HG02642 (cell line): ENCODE measurements around the gene YIPF3.
"Not testable (repeated sequence)": the region's sequence is repeated elsewhere in the genome, so short reads cannot be mapped to it uniquely, and the experiment has no call there.

Experiments used
- ATAC-seq: cut with Tn5 transposase; IDR thresholded peaks from one replicate; pipeline ENCODE4 v1.9.1; 2021; ENCODE audit warnings: mild to moderate bottlenecking; ENCODE audit not compliant: unreplicated experiment, poor library complexity

Gene YIPF3

DNA sequence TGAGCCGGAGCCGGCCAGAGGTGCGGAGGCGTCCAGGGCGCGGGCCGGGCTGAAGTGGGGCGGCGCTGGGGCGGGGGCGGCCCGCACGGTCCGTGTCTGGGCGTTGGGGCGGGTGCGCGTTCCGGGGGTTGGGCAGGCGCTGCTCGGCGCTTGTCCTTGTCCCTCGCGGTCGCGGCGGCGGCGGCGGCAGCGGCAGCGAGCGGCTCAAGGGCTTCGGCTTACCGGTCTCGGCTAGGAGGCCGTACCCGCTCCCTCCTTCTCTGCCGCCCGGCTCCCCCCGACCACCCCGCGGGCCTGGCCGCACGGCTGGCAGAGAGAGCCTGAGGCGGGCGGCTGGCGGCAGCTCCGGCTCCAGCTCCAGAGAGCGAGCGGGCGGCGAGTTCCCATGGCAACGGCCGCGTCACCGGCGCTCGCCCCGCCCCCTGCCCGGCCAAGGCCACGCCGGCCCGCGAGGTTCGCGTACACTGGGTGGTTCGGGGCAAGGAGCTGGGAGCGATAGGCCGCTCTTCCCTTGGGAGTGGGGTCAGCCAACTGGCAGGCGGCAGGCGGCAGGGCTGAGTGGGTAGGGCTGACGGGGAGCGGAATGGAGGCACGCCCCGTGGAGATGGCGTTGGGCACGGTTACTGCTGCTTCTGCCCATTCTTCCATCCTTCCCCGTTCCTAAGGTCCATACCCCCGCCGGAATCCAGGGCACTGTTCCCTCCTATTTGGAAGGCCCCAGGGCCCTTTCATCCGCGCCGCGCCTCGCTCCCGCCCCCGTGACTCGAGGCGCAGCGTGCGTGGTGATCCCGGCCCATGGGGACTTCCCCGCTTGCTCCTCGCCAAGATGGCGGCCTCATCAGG lies 6.5 kb downstream of the YIPF3 start, which contains the start of gene LRRC73:
TSS of gene LRRC73 (minus strand) at position 363 of the 843 bp plus-strand sequence. CDS start 561 bp downstream, outside the sequence.
- ATAC-seq: peak; percentile 67

DNA sequence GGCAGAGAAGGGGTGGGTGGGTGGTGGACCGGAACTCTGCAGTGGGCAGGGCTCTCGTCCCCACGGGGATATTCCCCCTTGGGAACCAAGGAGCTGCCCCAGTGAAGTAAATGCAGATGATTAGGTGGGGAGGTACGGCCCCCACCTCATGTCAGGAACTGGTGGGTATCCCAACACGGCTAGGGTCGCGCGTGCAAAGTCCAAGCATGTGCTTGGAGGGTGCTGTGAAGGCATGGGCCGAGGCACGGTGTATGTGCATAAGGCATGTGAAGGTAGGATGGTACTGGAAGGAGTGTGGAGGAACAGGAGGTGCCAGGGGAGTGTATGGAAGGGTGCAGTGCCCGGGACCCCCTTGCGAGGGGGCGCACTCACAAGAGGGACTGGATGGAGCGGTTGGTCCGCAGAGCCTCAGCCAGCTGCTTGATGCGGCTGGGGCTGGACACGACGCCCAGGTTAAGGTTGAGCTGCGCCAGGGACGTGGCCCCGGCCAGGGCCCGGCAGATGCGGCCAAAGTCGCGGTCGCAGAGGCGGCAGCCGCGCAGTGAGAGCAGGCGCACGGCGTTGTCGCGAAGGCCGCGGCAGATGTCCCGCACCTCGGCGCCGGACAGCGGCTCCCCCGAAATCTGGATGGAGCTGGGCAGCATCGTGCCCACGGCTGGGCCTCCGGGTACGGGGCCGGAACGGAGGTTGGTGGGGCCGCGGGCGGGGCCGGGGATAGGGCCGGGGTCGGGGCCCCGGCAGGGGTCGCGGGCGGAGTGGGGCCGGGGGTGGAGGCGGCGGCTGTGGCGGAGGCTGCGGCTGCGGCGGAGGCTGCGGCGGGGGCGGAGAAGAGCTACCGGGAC lies 7.4 kb downstream of the YIPF3 start:
- no peak for ATAC-seq

DNA sequence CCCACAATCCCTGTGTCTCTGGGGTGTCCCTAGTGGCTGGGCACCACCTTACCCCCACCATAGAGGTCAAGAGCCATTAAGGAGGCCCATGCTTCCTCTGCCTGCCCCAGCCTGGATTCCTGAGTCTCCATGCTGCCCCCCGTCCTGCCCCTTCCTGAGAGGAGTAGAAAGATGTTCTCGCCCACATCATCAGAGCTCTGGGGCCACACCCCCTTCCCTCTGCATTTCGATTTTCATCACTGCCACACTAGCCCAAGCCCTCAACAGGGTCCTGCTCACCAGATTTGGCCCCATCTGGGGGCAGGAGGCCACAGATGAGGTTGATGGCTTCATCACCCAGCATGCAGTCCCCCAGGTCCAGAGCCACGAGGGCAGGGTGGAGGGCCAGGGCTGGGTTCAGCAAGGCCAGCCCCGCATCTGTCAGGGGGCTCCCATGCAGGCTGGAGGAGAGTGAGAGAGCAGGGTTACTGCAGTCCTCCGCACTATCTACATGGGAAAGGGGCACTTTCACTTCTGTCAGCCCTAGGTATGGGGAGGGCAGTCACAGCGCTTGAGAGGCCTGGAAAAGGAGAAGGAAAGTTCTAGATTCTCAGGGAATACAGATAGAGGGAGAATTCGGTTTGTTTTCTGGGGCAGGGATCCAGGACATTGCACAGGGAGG lies 8.1 kb downstream of the YIPF3 start:
- ATAC-seq: no peak

DNA sequence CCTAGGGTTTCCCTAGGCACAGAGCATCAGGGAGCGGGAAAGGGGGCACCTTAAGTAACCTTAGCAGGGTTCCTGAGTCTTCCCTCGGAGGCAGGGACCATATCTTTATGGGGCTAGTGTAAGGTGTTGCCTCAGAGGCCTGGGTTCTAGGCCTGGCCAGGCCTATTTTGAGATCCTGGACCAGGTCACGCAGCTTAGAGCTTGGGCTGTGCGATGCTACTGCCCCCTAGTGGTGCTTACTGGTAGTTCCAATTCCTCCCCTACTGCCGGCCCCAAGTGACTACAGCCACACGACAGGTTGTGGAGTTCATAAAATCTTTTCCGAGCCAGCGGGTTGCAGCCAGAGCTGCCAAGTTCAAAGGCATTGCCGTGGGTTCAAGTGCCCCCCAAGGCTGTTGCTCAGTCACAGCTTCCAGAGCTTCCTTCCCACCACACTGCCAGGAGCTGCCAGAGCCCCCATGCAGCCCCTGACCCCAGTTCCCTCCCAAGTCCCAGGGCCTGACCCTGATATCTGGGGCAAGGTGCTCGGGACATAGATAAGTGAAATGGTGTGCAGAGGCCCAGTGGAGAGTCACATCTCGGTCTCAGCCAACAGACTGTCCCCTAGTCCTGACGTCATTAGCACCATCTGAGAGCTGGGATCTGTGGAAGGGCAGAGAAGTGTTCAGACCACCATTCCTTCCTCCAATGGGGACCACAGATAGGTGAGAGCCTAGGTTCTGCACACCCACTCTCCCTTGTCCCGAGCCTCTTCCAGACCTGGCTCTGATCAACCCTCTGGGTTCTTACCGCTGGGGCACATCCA lies 9.9 kb downstream of the YIPF3 start:
- peak; percentile 55 for ATAC-seq

DNA sequence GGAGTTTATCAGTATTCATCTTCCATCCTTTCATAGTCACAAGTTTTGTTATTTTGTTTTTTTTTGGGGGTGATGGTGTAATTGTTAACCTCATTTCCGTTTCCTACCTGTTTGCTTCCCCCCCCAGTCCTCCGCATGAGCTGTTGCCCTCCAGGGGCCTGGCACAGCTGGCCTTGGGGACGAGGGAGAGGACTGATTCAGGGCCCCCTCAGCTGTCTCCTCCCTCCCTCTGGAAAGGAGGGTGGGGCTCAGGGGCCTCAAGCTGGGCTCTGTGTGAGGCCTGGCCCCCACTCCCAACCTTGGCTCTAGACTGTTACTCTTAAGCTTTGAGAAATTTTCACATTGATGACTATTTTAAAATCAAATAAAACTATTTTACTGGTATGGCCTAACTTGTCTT lies 10.6 kb downstream of the YIPF3 start:
- ATAC-seq: no peak

DNA sequence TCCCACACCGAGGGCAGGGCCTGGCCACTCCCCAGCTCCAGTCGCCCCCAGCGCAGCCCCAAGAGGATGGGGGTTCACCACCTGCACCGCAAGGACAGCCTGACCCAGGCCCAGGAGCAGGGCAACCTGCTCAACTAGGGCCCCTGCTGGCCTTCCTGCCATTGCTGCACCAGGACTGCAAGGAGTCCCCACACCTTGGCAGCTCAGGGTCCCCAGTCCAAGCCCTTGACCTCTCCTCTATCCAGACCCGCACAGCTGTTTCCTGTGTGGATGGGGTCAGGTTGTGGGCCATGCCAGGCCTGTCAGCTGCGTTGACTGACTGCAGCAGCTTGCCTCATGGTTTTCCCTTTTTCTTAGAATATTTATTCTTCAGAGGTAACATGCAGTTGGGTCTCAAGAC lies 11.0 kb downstream of the YIPF3 start:
- ATAC-seq: no peak

DNA sequence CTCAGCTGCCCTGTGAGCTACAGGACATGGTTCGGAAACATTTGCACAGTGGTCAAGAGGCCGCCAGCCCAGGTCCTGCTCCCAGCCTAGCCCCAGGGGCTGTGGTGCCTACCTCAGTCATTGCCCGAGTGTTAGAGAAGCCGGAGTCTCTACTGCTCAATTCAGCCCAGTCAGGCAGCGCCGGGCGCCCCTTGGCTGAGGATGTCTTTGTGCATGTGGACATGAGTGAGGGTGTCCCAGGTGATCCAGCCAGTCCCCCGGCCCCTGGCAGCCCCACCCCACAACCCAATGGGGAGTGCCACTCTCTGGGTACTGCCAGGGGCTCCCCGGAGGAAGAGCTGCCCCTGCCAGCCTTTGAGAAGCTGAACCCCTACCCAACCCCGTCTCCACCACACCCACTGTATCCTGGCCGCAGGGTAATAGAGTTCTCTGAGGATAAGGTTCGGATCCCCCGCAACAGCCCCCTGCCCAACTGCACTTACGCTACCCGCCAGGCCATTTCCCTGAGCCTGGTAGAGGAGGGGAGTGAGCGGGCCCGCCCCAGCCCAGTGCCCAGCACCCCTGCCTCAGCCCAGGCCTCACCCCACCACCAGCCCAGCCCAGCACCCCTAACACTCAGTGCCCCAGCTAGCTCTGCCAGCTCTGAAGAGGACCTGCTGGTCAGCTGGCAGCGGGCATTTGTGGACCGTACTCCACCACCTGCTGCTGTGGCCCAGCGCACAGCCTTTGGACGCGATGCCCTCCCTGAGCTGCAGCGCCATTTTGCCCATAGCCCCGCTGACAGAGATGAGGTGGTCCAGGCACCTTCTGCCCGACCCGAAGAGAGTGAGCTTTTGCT lies 11.8 kb downstream of the YIPF3 start:
- no peak for ATAC-seq

DNA sequence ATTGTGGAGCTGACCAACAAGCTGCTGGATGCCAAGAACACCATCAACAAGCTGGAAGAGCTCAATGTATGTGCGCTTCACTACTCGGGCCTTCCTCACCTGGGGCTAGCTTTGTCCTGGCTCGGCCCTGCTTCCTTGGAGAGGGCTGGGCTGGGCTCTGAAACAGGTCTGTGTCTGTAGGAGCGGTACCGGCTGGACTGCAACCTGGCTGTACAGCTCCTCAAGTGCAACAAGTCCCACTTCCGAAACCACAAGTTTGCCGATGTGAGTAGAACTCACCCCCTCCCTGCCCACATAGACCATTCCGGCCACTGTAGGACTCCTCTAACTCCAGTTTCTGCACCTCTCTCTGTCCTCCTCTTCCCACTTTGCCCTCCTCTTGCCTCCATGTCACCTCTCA lies 13.3 kb downstream of the YIPF3 start:
- no peak for ATAC-seq

DNA sequence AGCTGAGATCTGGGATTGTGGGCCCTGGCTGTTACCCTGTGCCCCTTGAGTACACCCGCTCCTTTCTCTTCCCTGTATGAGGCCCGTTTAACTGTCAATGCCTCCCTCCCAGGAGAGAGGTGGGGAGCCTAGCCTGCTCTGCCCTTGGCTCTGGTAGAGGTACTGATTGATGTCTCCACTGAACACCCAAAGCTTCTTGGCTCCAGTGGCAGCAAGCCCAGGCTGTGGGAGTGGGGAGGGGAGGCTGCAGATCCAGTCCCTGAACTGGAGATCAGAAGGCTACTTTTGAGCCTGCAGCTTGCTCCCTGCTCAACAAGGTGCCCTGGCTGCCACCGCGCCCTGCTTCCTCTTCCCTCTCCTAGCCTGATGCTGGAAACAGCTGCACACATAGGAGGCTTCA lies 14.1 kb downstream of the YIPF3 start:
- no peak for ATAC-seq

DNA sequence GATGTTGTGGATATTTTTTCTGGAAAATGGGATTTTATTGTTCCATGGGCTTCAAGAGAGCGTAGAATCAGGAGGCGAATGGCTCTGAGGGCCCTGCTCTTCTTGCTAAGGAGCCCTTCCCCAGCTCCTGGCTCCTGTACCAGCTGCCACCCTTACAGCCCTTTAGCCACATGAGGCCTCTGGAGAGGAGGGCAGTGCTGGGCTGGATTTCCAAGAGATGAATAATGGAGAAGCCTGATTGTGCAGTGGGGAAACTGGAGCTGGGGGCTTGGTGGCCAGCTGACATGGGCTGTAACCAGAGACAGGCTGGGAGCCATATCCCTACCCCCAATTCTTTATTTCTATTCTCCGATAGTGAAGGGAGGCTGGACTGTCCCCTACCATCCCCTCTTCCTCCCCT lies 15.8 kb downstream of the YIPF3 start:
- no peak for ATAC-seq

DNA sequence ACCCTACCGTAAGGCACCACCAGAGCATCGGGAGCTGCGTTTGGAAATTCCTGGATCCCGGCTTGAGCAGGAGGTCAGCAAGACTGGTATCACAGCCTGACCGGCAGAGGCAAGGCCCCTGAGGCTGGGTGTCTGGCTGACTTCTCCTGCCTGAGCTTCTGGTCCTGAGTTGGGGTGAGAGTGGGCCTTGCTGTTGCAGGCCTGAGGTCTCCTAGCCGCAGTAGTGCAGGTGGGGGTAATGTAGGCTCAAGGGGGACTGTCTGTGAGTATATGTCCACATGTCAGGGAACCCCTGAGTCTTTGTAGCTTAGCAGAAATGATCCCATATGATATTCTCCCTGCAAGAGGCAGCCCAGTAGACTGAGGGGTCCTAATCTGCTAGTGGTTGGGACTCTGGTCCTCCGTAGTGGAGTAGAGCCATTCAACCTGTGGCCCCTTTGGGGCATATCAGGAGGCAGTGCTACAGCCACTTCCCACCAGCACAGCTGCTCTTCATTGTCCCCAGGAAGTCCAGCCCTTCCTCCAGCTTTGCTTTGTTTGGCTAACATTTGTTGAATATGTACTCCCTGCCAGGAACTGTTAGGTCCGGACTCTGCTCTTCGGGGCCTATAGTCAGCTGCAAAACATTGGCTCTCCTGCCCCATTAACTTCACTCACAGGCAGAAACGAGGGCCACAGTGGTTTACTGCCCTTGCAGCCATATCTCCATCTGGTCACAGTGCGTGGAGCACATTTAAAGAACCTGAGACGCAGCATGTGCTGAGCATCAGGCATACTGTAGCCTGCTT lies 17.5 kb downstream of the YIPF3 start:
- no peak for ATAC-seq

DNA sequence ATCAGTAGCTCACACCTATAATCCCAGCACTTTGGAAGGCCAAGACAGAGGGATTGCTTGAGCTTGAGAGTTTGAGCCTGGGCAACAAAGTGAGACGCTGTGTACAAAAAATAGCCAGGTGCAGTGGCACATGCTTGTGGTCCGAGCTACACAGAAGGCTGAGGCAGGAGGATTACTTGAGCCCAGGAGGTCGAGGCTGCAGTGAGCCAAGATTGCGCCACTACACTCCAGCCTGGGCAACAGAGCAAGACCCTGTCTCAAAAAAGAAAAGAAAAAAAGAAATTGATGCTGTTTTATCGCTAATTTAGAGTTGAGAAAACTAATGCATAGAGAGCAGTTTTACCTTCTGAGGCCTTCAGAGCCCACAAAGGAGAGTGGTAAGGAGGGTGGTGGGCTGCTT lies 18.4 kb downstream of the YIPF3 start:
- ATAC-seq: not testable (repeated sequence)

DNA sequence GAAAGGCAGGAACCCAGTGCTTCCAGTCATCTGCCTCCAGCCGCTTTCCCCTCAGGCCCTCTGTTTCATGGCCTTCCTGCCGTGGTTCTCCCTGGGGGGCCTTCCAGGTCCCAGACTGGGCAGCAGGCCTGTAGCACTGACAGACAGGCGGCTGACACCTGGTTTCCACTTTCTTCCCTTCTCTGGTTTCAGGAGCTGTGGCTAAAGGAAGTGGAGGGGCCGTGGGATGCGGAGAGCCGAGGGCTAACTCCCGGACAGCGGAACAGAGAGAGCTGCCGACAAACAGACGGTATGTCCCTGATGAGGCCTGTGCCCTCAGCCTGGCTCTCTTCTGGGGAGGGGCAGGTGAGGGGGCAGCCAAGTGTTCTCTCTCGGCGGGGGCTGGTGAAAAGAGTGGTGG lies 19.0 kb downstream of the YIPF3 start:
- no peak for ATAC-seq

DNA sequence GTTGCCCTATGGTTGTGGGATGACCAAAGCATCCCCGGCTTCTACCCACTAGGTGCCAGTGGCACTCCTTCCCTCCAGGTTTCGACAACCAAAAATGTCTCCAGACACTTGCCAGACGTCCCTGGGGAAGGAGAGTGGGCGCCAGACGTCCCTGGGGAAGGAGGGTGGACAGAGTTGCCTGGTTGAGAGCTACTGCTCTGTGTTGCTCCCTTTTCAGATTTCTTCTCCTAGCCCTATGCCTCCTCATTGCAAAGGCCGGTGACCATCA lies 19.7 kb downstream of the YIPF3 start:
- ATAC-seq: no peak

DNA sequence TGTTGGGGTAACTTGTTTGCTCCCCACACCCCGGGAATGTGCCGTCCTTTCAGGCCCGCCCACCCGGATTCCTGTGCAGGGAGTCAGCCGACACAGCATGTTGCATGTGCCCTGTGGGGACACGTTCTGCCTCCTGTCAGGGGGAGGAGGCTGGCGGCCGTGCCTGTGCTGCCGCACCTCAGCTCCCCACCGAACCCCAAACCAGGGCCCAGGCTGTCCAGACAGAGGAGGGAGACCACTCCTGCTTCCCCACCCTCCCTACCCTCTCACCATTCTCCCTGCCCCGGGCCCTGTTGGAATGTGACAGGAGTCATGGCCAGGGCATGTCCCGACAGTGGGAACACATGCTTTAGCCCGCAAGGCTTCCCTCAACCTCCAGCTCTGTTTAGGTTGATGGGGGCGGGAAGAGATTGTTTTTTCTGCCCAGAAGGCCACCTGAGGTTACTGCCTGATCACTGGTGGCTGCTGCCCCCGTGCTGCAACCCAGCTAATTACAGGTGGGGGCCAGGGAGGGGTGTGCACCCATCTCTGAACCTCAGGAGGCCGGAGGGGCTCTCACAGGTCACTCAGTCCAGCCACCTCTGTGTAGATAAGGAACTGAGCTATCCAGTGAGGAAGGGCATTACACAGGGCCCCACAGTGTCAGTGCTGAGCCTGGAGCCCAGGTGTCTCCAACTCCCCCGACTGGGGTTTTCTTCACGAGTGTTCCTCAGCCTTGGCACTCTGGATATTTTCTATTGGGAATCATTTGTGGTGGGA lies 20.2 kb downstream of the YIPF3 start:
- no peak for ATAC-seq

DNA sequence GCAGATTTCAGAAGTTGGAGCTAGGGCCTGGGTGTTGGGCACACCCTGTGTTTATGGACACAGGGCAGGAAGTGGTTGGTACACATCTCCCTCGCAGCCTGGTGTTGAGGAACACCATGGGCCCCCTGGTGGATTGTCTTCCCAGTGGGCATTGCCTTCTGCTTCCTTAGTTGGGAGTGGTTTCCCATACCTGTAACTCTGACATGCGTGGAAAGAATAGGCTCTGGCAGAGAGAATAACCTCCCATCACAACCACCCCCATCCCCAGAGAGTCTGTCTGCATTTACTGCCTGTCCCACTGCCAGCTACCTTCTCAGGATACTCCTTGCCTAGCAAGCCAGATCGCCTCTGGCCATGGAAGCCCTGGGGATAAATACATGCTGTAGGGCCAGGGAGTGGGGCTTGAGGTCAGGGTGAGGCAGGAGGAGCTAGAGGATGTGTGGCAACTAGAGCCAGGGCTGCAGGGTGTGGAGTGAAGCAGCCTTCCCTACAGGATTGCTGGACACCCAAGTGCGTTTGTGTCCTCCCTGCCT lies 21.3 kb downstream of the YIPF3 start:
- ATAC-seq: no peak

DNA sequence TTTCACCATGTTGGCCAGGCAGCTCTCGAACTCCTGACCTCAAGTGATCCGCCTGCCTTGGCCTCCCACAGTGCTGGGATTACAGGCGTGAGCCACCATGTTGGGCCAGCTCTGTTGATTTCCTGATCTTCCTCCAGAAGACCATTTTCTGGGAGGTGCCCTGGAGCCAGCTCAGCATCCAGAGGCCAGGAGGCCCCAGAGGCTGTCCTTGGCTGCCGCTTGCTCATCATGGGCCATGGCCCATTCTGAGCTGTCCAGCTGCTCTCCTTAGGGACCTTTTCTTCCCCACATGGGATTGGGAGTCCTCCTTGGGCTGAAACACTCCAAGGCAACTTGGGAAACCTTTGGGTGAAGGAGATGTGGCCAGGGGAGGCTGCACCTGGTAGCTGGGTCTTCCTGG lies 22.0 kb downstream of the YIPF3 start:
- no peak for ATAC-seq

DNA sequence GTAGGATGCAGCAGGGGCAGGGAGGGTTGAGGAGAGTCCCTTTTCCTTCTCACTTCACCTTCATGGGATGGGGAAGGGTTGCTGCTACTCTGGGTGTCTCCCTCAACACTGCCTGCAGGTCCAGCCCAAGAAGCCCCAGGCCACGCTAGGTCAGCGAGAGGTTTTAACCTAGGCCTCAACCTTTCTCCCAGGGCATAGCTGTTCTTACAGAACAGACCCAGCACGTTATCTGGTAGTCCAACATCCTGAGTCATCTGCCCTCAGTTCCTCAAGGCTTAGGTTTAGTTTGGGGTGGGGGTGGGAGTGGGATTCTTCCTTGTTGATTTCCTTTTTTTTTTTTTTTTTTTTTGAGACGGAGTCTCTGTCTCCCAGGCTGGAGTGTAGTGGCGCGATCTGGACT lies 22.4 kb downstream of the YIPF3 start:
- ATAC-seq: no peak
